ENCODE results near the gene DIABLO. TPM values are rescaled to one million over a fixed set of nuclear protein-coding genes. Genes with fewer than 3 reads are reported as not detected.

DIABLO gene
- total RNA-seq, 1 donor from 2014 or later = 50.1 TPM

DNA sequence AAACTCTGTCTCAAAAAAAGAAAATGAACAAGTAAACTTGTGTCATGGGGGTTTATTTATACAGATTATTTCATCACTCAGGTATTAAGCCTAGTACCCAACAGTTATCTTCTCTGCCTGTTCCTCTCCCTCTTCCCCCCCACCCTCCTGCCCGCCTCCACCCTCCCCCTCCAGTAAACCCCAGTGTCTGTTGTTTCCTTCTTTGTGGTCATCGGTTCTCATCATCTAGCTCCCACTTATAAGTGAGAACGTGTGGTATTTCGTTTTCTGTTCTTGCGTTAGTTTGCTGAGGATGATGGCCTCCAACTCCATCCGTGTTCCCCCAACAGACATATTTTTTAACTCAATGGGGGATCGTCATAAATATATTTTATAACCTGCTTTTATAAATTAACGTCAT, 64.2 kb downstream of the DIABLO start:
- Mint-ChIP-seq H3K36me3 (ENCODE audit: low read depth, unreplicated experiment) (no peaks in the 10 kb centered on the region), H3K27ac (ENCODE audit: unreplicated experiment) (no peak overlapping the region), H3K4me3 (ENCODE audit: unreplicated experiment) (no peak overlapping the region), H3K9me3 (ENCODE audit: unreplicated experiment) (no peaks in the 10 kb centered on the region), H3K27me3 (ENCODE audit: unreplicated experiment) (no peaks in the 10 kb centered on the region), H3K4me1 (ENCODE audit: unreplicated experiment) (no peaks in the 10 kb centered on the region)
- TF ChIP-seq, protein P1, sequence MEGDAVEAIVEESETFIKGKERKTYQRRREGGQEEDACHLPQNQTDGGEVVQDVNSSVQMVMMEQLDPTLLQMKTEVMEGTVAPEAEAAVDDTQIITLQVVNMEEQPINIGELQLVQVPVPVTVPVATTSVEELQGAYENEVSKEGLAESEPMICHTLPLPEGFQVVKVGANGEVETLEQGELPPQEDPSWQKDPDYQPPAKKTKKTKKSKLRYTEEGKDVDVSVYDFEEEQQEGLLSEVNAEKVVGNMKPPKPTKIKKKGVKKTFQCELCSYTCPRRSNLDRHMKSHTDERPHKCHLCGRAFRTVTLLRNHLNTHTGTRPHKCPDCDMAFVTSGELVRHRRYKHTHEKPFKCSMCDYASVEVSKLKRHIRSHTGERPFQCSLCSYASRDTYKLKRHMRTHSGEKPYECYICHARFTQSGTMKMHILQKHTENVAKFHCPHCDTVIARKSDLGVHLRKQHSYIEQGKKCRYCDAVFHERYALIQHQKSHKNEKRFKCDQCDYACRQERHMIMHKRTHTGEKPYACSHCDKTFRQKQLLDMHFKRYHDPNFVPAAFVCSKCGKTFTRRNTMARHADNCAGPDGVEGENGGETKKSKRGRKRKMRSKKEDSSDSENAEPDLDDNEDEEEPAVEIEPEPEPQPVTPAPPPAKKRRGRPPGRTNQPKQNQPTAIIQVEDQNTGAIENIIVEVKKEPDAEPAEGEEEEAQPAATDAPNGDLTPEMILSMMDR (IDR thresholded peaks at IDR 0.05; ENCODE audit: unreplicated experiment) = no peak
- DNase-seq (ENCODE audit: low spot score) = no peak

DNA sequence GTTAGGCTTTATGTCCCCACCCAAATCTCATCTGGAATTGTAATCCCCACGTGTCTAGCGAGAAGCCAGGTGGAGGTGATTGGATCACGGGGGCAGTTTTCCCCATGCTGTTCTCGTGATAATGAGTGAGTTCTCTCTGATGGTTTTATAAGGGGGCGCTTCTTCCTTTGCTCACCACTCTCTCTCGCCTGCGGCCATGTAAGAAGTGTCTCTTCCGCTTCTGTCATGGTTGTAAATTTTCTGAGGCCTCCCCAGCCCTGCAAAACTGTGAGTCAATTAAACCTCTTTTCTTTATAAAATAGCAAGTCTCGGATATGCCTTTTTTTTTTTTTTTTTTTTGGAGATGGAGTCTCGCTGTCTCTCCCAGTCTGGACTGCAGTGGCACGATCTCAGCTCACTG, 65.1 kb downstream of the DIABLO start:
- DNase-seq (ENCODE audit: low spot score) = no peak
- Mint-ChIP-seq H3K36me3 (ENCODE audit: low read depth, unreplicated experiment) (no peaks in the 10 kb centered on the region), H3K27me3 (ENCODE audit: unreplicated experiment) (peaks cover 2% of the 10 kb centered on the region), H3K9me3 (ENCODE audit: unreplicated experiment) (no peaks in the 10 kb centered on the region), H3K4me1 (ENCODE audit: unreplicated experiment) (no peaks in the 10 kb centered on the region), H3K4me3 (ENCODE audit: unreplicated experiment) (no peak overlapping the region), H3K27ac (ENCODE audit: unreplicated experiment) (no peak overlapping the region)
- TF ChIP-seq, protein P1 (IDR thresholded peaks at IDR 0.05; ENCODE audit: unreplicated experiment) = no peak

DNA sequence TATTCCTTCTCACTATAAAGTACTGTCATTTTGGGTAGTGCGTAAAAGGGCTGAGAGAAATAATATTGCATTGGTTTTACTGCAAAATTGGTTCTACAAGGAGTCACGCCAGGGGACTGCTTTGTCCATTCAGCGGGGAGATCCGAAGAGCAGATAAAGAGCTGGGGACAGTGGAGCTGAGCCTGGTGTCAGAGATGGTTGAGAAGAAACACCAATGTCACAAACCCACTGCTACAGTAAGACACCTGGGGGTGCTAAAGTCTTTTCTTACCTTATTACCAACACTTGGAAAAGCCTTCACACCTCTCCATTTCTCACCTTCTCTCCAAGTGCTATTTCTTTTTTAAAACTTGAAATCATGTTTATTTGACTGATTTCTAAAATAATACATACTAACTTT, 66.0 kb downstream of the DIABLO start:
- TF ChIP-seq, protein P1 (IDR thresholded peaks at IDR 0.05; ENCODE audit: unreplicated experiment) = no peak
- H3K27me3 Mint-ChIP-seq (ENCODE audit: unreplicated experiment) = peaks cover 4% of the 10 kb centered on the region
- no peak for DNase-seq (ENCODE audit: low spot score)
- H3K4me3 Mint-ChIP-seq (ENCODE audit: unreplicated experiment) = no peak overlapping the region
- no peak overlapping the region for H3K27ac Mint-ChIP-seq (ENCODE audit: unreplicated experiment)
- H3K4me1 Mint-ChIP-seq (ENCODE audit: unreplicated experiment) = no peaks in the 10 kb centered on the region
- no peaks in the 10 kb centered on the region for H3K36me3 Mint-ChIP-seq (ENCODE audit: low read depth, unreplicated experiment)
- no peaks in the 10 kb centered on the region for H3K9me3 Mint-ChIP-seq (ENCODE audit: unreplicated experiment)

DNA sequence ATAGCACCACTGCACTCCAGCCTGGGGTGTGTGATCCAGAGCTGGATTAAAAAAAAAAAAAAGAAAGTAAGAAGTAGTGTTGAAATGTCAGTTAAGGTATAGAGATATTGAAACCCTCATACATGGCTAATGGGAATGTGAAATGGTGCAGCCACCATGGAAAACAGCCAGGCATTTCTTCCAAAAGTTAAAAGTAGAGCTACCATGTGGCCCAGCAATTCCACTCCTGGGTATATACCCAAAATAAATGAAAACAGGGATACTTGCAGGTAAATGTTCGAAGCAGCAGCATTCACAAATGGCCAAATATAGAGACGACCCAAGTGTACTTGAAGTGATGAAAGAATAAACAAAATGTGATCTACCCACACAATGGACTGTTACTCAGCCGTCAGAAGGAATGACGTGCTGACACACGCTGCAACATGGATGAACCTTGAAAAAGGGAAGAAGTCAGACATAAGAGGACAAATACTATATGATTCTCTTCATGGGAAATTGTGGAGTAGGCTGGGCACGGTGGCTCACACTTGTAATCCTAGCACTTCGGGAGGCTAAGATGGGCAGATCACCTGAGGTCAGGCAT, 67.1 kb downstream of the DIABLO start:
- no peak for DNase-seq (ENCODE audit: low spot score)
- Mint-ChIP-seq H3K4me1 (ENCODE audit: unreplicated experiment) (no peaks in the 10 kb centered on the region), H3K36me3 (ENCODE audit: low read depth, unreplicated experiment) (no peaks in the 10 kb centered on the region), H3K27ac (ENCODE audit: unreplicated experiment) (no peak overlapping the region), H3K27me3 (ENCODE audit: unreplicated experiment) (peaks cover 4% of the 10 kb centered on the region), H3K4me3 (ENCODE audit: unreplicated experiment) (no peak overlapping the region), H3K9me3 (ENCODE audit: unreplicated experiment) (no peaks in the 10 kb centered on the region)
- TF ChIP-seq, protein P1 (IDR thresholded peaks at IDR 0.05; ENCODE audit: unreplicated experiment) = no peak

Other genes with a start within 250 kb of the DIABLO start
- gene BCL7A, start 204.2 kb downstream of the DIABLO start, total RNA-seq (ENCODE audit: unreplicated experiment) = 6.2 TPM
- 63.3 TPM for gene MLXIP, start 147.3 kb downstream of the DIABLO start, total RNA-seq (ENCODE audit: unreplicated experiment)
- not detected for gene IL31, start 51.8 kb downstream of the DIABLO start, total RNA-seq (ENCODE audit: unreplicated experiment)
- 0.31 TPM for gene LRRC43, start 42.9 kb downstream of the DIABLO start, total RNA-seq (ENCODE audit: unreplicated experiment)
- 0.38 TPM for gene B3GNT4, start 22.3 kb downstream of the DIABLO start, total RNA-seq (ENCODE audit: unreplicated experiment)
- gene VPS33A, start 40.4 kb upstream of the DIABLO start, total RNA-seq (ENCODE audit: unreplicated experiment) = 32.1 TPM
- gene CLIP1, start 196.6 kb upstream of the DIABLO start, total RNA-seq (ENCODE audit: unreplicated experiment) = 57.7 TPM